GM12872 (cell line): ENCODE results near the gene MED15.

ENCODE experiments used
- TF ChIP-seq, protein P1 (sequence below): IDR thresholded peaks from 3 replicates; pipeline ENCODE4 v1.5.1; 2011; ENCODE audit warnings: low read depth, mild to moderate bottlenecking, low read length, moderate library complexity; ENCODE audit not compliant: insufficient read depth

MED15 gene

GRCh38 chr22:20548806-20549205, 41.4 kb downstream of the MED15 start:
- TF ChIP-seq, protein P1, sequence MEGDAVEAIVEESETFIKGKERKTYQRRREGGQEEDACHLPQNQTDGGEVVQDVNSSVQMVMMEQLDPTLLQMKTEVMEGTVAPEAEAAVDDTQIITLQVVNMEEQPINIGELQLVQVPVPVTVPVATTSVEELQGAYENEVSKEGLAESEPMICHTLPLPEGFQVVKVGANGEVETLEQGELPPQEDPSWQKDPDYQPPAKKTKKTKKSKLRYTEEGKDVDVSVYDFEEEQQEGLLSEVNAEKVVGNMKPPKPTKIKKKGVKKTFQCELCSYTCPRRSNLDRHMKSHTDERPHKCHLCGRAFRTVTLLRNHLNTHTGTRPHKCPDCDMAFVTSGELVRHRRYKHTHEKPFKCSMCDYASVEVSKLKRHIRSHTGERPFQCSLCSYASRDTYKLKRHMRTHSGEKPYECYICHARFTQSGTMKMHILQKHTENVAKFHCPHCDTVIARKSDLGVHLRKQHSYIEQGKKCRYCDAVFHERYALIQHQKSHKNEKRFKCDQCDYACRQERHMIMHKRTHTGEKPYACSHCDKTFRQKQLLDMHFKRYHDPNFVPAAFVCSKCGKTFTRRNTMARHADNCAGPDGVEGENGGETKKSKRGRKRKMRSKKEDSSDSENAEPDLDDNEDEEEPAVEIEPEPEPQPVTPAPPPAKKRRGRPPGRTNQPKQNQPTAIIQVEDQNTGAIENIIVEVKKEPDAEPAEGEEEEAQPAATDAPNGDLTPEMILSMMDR, result no peak

- TF ChIP-seq, protein P1, result no peak
Measured at GRCh38 chr22:20549232-20549841, 41.9 kb downstream of the MED15 start.

DNA sequence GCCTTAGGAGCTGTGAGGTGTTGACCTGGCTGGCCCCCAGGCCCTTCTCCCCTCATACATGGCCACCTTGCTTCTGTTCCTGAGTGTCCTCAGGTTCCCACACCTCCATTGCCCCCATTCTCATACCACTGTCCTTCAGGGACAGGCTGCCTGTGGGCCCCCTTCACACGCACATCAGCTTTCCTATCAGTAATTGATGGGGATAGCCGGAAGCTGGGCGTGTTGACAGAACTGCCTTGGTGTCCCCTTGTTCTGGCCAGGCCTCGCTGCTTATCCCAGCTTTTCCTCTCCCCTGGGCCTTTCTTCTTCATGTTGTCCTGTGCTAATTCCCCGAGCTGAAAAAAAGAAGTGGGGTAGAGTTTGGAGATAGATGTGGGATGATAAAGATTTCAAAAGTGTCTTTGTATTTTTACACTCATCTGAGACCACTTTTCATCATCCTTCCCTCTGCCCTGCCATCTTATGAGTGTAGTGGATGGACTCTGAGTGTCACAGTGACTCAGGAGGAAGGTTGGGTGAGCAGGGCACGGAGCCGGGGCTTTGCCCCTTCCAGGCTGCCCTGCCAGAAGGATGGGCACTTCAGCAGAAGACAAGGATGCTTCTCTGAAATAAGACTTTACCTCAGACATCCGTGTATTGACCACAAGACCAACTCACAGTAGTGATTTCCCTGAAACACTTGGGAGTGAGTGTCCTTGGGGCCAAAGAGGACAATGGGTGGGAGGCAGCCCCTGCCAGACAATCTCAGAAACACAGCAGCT, 42.8 kb downstream of the MED15 start:
- TF ChIP-seq, protein P1, result no peak

- TF ChIP-seq, protein P1, result no peak
Measured at GRCh38 chr22:20550851-20551744, 43.7 kb downstream of the MED15 start.

DNA sequence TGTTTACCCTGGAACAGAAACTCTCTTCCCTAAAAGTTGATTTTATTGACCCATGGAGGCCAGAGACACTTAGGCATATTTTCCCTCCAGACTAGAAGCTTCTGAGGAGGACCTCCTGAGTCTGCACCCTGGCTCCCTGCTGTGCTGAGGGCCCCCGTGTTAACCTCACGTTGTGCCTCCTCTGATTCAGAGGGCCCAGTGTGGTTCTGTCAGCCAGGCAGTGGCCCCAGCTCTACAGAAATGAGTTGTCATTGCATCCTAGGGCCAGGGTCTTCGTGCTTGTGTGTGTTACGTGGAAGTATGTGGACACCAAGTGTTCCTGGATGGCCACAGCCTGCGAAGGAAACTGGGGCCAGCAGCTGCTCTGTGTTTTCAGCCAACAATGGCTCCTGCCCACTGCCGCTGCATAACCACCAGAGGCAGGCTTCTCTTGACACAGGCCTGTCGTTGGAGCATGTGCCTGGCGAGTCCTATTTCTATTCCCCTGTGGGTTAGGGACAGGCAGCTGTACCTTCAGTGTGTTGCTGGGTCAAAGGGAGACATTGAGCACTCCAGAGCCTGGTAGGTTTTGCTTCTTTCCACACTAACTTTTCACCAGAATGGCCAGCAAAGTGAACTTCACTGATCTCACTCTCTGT, 44.5 kb downstream of the MED15 start:
- TF ChIP-seq, protein P1, result 0 out of 3 replicates have a peak, but pooled peaks have one; percentile 4

DNA sequence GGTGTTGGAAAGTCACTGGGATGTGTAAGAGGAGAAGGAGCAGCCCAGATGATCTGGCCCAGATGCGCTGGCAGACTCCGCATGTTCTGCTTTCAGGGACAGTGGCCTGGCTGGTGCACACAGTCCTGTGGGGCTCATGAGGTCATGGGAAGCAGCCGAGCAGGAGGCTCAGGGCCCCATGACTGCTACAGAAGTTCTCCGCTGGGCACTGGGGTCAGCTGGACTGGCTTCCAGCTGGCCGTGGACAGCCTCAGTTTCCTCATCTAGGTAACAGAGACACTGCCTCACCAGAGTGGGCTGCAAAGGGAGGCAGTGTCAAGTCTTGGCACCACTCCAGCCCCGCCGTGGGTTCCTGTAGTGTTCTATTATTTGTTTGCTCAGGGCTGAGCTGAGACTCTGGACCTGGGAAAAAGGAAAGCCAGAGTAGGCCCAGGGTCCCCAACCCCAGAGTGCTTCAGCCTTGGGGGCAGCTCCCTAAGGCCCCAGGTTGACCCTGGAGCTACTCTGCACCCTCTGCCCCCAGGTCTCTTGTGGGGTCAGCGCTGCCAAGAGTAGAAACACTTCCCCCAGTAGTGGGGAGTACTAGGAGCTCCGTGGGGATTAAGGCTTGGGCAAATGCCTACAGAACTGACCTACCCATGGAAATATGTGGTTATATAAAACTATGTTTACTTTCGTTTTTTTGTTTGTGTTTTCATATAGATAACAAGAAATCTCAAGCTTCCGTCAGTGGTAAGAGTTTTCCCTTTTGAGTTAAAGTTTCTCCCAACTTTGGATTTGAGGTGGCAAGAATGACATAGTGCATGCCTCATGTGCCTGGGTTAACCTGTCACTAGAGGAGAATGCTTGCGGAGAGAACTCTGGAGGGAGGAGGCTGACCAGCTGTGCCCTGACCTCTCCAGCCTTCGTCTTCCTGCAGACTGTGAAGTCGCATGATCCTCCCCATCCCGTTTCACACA, 45.3 kb downstream of the MED15 start:
- TF ChIP-seq, protein P1, result no peak
